T47D (cell line): ENCODE data around the gene C4BPA.

Experiments used
- DNase-seq, 2 experiments: peaks; one replicate each; pipeline versions ENCODE4 v3.0.0 to v3.0.0-alpha.2; 2011 to 2012; ENCODE audit warnings: low read depth in 1 of 2, low spot score in 1 of 2
- JUND ChIP-seq: IDR thresholded peaks from 2 replicates; pipeline ENCODE4 v1.6.1; 2012; ENCODE audit warnings: low read depth
- in situ Hi-C: cut with HindIII; loops from 2 replicates; pipeline ENCODE4 v1.10.0; 2016; ENCODE audit warnings: low sequenced_read_pairs, low pct_unique_long_range_greater_than_20kb

C4BPA gene

GRCh38 chr1:207186503-207186902, 82.5 kb downstream of the C4BPA start:
- DNase-seq: no peak
- in situ Hi-C loops: no loop called here
- TF ChIP-seq JUND: no peak

DNA sequence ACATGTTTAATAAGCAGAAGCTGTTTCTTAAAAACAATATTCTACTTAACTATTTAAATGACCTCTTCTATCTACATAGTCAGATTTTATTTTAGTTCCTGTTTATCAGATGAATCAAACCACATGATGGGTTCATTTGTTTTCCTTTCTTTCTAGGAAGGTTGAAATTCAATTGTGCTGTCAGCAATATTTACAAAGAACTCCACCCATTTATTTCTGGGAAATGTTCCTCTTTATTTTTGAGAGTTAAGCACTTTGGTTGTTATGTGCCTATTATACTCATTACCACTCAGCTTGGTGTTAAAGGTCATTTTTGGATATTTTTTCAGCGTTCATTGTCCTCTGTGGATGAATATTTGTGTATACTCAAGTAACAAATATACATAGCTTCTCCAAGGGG, 84.9 kb downstream of the C4BPA start:
- TF ChIP-seq JUND: no peak
- no peak for DNase-seq
- in situ Hi-C loops: no loop called here

DNA sequence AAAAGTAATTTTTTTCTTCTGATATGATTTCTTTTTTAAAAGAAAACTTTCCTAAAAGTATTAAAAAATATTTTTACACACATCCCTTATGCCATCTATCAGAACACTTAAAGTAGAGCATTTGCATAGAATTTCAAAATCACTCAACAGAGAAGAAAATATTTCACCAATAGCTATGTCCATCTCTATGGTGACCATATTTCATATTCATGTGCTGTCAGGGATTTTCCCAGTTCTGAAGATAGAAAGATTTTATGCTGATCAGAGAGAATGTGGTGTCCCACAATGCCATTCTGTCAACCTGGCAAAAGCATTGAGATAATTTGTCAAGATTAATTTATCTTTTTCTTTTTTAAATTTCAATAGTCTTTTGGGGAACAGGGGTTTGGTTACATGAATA, 87.0 kb downstream of the C4BPA start:
- no peak for TF ChIP-seq JUND
- no peak for DNase-seq
- in situ Hi-C loops: no loop called here

DNA sequence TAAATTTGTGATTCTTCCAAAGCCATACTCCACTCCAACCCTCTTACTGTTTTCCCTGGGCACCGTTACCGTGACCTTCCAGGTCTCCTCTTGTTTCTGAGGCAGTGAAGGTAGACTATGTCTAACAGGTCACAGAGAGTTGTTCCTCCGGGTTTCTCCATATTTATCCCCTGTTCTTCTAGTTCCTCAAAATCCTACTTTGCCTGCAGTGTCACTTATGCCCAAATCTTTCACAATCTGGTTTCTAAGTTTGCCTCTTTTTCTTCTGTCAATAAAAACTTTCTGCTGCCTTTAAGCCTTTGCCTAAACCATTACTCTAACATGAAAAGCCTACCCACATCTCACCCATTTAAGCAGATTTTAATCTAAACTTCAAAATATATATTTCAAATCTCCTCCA, 87.7 kb downstream of the C4BPA start:
- DNase-seq: no peak
- in situ Hi-C loops: no loop called here
- TF ChIP-seq JUND: no peak

DNA sequence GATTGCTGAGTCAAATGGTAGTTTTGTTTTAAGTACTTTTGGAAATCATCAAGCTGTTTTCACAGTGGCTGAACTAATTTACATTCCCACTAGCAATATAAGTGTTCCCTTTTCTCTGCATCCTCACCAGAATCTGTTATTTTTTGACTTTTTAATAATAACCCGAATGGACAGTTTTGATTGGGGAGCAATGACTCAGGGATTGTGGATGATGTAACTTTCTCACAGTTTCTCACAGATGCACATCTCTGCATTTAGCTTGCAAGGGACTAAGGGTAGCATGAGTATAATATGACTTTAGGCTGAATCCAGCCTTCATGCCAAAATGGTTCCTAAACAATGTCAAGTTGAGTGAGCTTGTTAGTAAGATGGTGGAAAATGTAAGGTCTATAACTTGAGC, 90.2 kb downstream of the C4BPA start:
- no peak for DNase-seq
- no peak for TF ChIP-seq JUND
- in situ Hi-C loops: no loop called here
